ENCODE measurements around the gene SND1. TPM values are rescaled to one million over a fixed set of nuclear protein-coding genes. Genes with fewer than 3 reads are reported as not detected.

SND1 gene
- total RNA-seq, 2 donors from 2014 or later, result 246 to 256 TPM

- Mint-ChIP-seq H3K27ac (no peak overlapping the region), H3K4me1 (peaks cover 15% of the 10 kb centered on the region), H3K36me3 (ENCODE audit: low read depth) (peaks cover 63% of the 10 kb centered on the region), H3K27me3 (no peaks in the 10 kb centered on the region), H3K9me3 (no peaks in the 10 kb centered on the region), H3K4me3 (no peak overlapping the region)
- ATAC-seq (replicated peaks), result no peak
Observed at GRCh38 chr7:128026551-128026950, 374.6 kb downstream of the SND1 start.

GRCh38 chr7:128027485-128027980, 375.5 kb downstream of the SND1 start:
- peaks cover 54% of the 10 kb centered on the region for H3K36me3 Mint-ChIP-seq (ENCODE audit: low read depth)

GRCh38 chr7:128029405-128029995, 377.5 kb downstream of the SND1 start:
- Mint-ChIP-seq H3K27me3 (no peaks in the 10 kb centered on the region), H3K9me3 (no peaks in the 10 kb centered on the region), H3K4me1 (peaks cover 14% of the 10 kb centered on the region), H3K4me3 (peak overlapping the region; percentile 72), H3K36me3 (ENCODE audit: low read depth) (peaks cover 39% of the 10 kb centered on the region), H3K27ac (no peak overlapping the region)
- no peak for ATAC-seq (replicated peaks)

More at GRCh38 chr7:128027485-128027980, 375.5 kb downstream of the SND1 start:
- Mint-ChIP-seq H3K4me1 (peaks cover 14% of the 10 kb centered on the region), H3K27me3 (no peaks in the 10 kb centered on the region), H3K9me3 (no peaks in the 10 kb centered on the region), H3K27ac (no peak overlapping the region), H3K4me3 (no peak overlapping the region)
- no peak for ATAC-seq (replicated peaks)

GRCh38 chr7:128030263-128030653, 378.3 kb downstream of the SND1 start:
- Mint-ChIP-seq H3K4me1 (peaks cover 14% of the 10 kb centered on the region), H3K4me3 (peak overlapping the region; percentile 72), H3K27ac (no peak overlapping the region), H3K36me3 (ENCODE audit: low read depth) (peaks cover 38% of the 10 kb centered on the region), H3K9me3 (no peaks in the 10 kb centered on the region), H3K27me3 (no peaks in the 10 kb centered on the region)
- no peak for ATAC-seq (replicated peaks)

GRCh38 chr7:128030654-128031611, 378.9 kb downstream of the SND1 start, which contains the start of gene LRRC4:
Gene LRRC4 (minus strand): TSS chr7:128031437. CDS start chr7:128030640, 797 bp downstream.
- Mint-ChIP-seq H3K9me3 (no peaks in the 10 kb centered on the region), H3K27me3 (no peaks in the 10 kb centered on the region), H3K36me3 (ENCODE audit: low read depth) (peaks cover 31% of the 10 kb centered on the region), H3K27ac (peak within 1 kb of the TSS; percentile 61), H3K4me3 (peak within 1 kb of the TSS; percentile 74), H3K4me1 (peaks cover 18% of the 10 kb centered on the region)
- peak; percentile 46 for ATAC-seq (replicated peaks)

GRCh38 chr7:128031901-128032604, 380.1 kb downstream of the SND1 start:
- Mint-ChIP-seq H3K36me3 (ENCODE audit: low read depth) (peaks cover 25% of the 10 kb centered on the region), H3K27me3 (no peaks in the 10 kb centered on the region), H3K4me1 (peaks cover 19% of the 10 kb centered on the region), H3K4me3 (peak overlapping the region; percentile 74), H3K27ac (peak overlapping the region; percentile 61), H3K9me3 (no peaks in the 10 kb centered on the region)
- ATAC-seq (replicated peaks), result peak; percentile 95

- Mint-ChIP-seq H3K4me1 (peaks cover 14% of the 10 kb centered on the region), H3K36me3 (ENCODE audit: low read depth) (peaks cover 18% of the 10 kb centered on the region), H3K9me3 (no peaks in the 10 kb centered on the region), H3K27ac (no peak overlapping the region), H3K4me3 (no peak overlapping the region), H3K27me3 (no peaks in the 10 kb centered on the region)
- ATAC-seq (replicated peaks), result no peak
Observed at GRCh38 chr7:128032605-128033235, 380.7 kb downstream of the SND1 start.

- peaks cover 14% of the 10 kb centered on the region for H3K4me1 Mint-ChIP-seq
- no peaks in the 10 kb centered on the region for H3K27me3 Mint-ChIP-seq
- no peak for ATAC-seq (replicated peaks)
- no peak overlapping the region for H3K27ac Mint-ChIP-seq
- H3K36me3 Mint-ChIP-seq (ENCODE audit: low read depth), result peaks cover 13% of the 10 kb centered on the region
- peak overlapping the region; percentile 12 for H3K4me3 Mint-ChIP-seq
- H3K9me3 Mint-ChIP-seq, result no peaks in the 10 kb centered on the region
Observed at GRCh38 chr7:128033246-128033645, 381.3 kb downstream of the SND1 start.

- H3K4me1 Mint-ChIP-seq, result peaks cover 6% of the 10 kb centered on the region
- no peaks in the 10 kb centered on the region for H3K27me3 Mint-ChIP-seq
- no peak for ATAC-seq (replicated peaks)
- H3K36me3 Mint-ChIP-seq (ENCODE audit: low read depth), result no peaks in the 10 kb centered on the region
- H3K27ac Mint-ChIP-seq, result no peak overlapping the region
- no peak overlapping the region for H3K4me3 Mint-ChIP-seq
- no peaks in the 10 kb centered on the region for H3K9me3 Mint-ChIP-seq
Observed at GRCh38 chr7:128034825-128035224, 382.8 kb downstream of the SND1 start.

- ATAC-seq (replicated peaks), result no peak
- Mint-ChIP-seq H3K27ac (peak overlapping the region; percentile 10), H3K4me1 (peaks cover 6% of the 10 kb centered on the region), H3K36me3 (ENCODE audit: low read depth) (no peaks in the 10 kb centered on the region), H3K4me3 (no peak overlapping the region), H3K27me3 (no peaks in the 10 kb centered on the region), H3K9me3 (no peaks in the 10 kb centered on the region)
Observed at GRCh38 chr7:128035712-128036111, 383.7 kb downstream of the SND1 start.

- peak overlapping the region; percentile 10 for H3K27ac Mint-ChIP-seq
- no peaks in the 10 kb centered on the region for H3K36me3 Mint-ChIP-seq (ENCODE audit: low read depth)
Observed at GRCh38 chr7:128036226-128036940, 384.4 kb downstream of the SND1 start.

GRCh38 chr7:128037081-128037480, 385.1 kb downstream of the SND1 start:
- H3K4me3 Mint-ChIP-seq, result no peak overlapping the region
- no peak overlapping the region for H3K27ac Mint-ChIP-seq
- H3K27me3 Mint-ChIP-seq, result no peaks in the 10 kb centered on the region
- no peaks in the 10 kb centered on the region for H3K36me3 Mint-ChIP-seq (ENCODE audit: low read depth)
- H3K4me1 Mint-ChIP-seq, result peaks cover 6% of the 10 kb centered on the region
- H3K9me3 Mint-ChIP-seq, result no peaks in the 10 kb centered on the region
- ATAC-seq (replicated peaks), result no peak

More at GRCh38 chr7:128036226-128036940, 384.4 kb downstream of the SND1 start:
- no peak overlapping the region for H3K4me3 Mint-ChIP-seq
- H3K9me3 Mint-ChIP-seq, result no peaks in the 10 kb centered on the region
- H3K27me3 Mint-ChIP-seq, result no peaks in the 10 kb centered on the region
- ATAC-seq (replicated peaks), result peak; percentile 25
- H3K4me1 Mint-ChIP-seq, result peaks cover 6% of the 10 kb centered on the region

- no peak for ATAC-seq (replicated peaks)
- Mint-ChIP-seq H3K4me3 (no peak overlapping the region), H3K27ac (no peak overlapping the region), H3K27me3 (no peaks in the 10 kb centered on the region), H3K36me3 (ENCODE audit: low read depth) (no peaks in the 10 kb centered on the region), H3K9me3 (no peaks in the 10 kb centered on the region), H3K4me1 (peaks cover 6% of the 10 kb centered on the region)
Observed at GRCh38 chr7:128037880-128038619, 386.1 kb downstream of the SND1 start.

Measured in activated T-helper 17 cell treated with anti-CD3 and anti-CD28 coated beads, Interleukin-2, amount 50 U/mL, for 72 hours (primary cell).